Measurements from ENCODE around the gene RBM20. TPM values are rescaled to one million over a fixed set of nuclear protein-coding genes. Genes with fewer than 3 reads are reported as not detected.

The RBM20 gene
- total RNA-seq, 1 experiment from 2014 or later, result 0.17 TPM

DNA sequence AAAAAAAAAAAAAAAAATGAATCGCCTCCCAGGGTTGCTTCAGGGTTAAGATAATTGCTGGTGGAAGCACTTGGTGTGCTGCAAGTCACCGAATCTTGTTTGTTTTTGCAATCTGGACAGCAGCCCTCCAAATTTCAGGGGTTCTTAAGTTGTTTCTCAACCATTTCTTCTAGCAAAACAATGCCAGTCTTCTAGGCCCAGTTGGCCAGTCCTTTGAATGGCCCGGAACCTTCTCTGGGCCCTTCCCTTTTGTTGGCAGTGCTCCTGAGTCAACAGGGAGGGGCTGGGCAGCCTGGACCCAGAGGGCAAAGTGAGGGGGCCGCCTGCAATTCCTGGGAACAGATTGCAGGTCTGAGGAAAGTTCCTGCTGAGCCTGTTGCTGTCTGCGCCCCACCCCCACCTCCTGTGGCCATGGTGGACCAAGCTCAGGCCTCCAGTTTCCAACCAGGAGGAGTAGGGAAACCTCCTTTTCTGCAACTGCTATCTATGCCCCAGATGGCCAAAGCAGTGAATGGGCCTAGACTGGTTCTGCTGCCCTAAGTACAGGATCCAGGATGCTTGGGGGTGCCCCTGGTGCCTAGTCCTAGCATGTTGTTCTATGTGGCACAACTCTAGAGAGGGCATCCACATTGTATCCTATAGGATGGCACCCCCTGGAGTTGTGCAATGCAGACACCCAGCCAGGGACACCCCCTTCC is 196.2 kb downstream of the RBM20 start:
- no peak overlapping the region for H3K56ac ChIP-seq (ENCODE audit: insufficient read length, low read depth, low read length)
- peaks cover 14 to 19% of the 10 kb centered on the region in 2 experiments for H3K4me1 Mint-ChIP-seq

More for the DNA sequence above, 196.2 kb downstream of the RBM20 start:
- Histone ChIP-seq H3K27ac (ENCODE audit: insufficient read length, low read depth, low read length) (no peak overlapping the region), H3K18ac (ENCODE audit: insufficient read length, low read depth, low read length) (no peak overlapping the region), H3K23me2 (ENCODE audit: insufficient read length, low read depth, low read length, poor library complexity, severe bottlenecking) (no peaks in the 10 kb centered on the region), H2BK120ac (ENCODE audit: low read depth, low read length, poor library complexity, severe bottlenecking) (no peak overlapping the region), H3K9ac (ENCODE audit: extremely low read depth, insufficient read length, low read length) (no peak overlapping the region), H3K4me1 (ENCODE audit: insufficient read depth, low read length) (no peaks in the 10 kb centered on the region), H3K14ac (ENCODE audit: insufficient read depth, low read length) (no peak overlapping the region; the same call in 1 of the 2 replicates), H3K27me3 (ENCODE audit: insufficient read depth, low read length) (no peaks in the 10 kb centered on the region), H2AK5ac (ENCODE audit: insufficient read length, low read length) (no peak overlapping the region), H2BK20ac (ENCODE audit: low read depth, low read length, poor library complexity, severe bottlenecking) (no peak overlapping the region), H3K4me2 (ENCODE audit: insufficient read depth, insufficient read length, low read length) (no peak overlapping the region), H4K5ac (ENCODE audit: insufficient read length, low read depth, low read length) (no peak overlapping the region), H2BK15ac (ENCODE audit: low read depth, low read length) (no peak overlapping the region), H4K8ac (replicated peaks; ENCODE audit: insufficient read length, low read depth, low read length) (no peak overlapping the region), H3K23ac (ENCODE audit: insufficient read length, low read depth, low read length) (no peak overlapping the region), H4K20me1 (ENCODE audit: control insufficient read depth, insufficient read depth, insufficient read length) (no peaks in the 10 kb centered on the region), H3K79me2 (ENCODE audit: insufficient read depth, low read length) (no peaks in the 10 kb centered on the region), H3K9me3 (ENCODE audit: control insufficient read depth, low read depth, low read length) (no peaks in the 10 kb centered on the region), H3T11ph (ENCODE audit: low read length) (no peak overlapping the region), H2BK5ac (ENCODE audit: insufficient read length, low read length) (no peak overlapping the region), H2BK12ac (ENCODE audit: insufficient read length, low read depth, low read length) (no peak overlapping the region), H2AFZ (ENCODE audit: low read length) (no peak overlapping the region), H3K79me1 (ENCODE audit: insufficient read depth, low read depth, low read length, poor library complexity, severe bottlenecking) (no peaks in the 10 kb centered on the region), H4K91ac (ENCODE audit: insufficient read length, low read depth, low read length) (no peak overlapping the region), H3K4ac (ENCODE audit: low read depth, low read length) (no peak overlapping the region)
- WGBS (ENCODE audit: extremely low coverage, insufficient read length, low lambda C conversion rate), result no CpG with 5 or more reads among the region's 5 CpGs
- Mint-ChIP-seq H3K36me3 (ENCODE audit: insufficient read depth in 1 of 3, low read depth in 3 of 3) (no peaks in the 10 kb centered on the region; a peak in 1 of 7 replicates), H3K9me3 (0 out of 5 replicates have a peak, but pooled peaks cover 0 to 2% of the 10 kb centered on the region in 2 experiments), H3K4me3 (no peak overlapping the region), H3K27me3 (ENCODE audit: low read depth) (no peaks in the 10 kb centered on the region), H3K27ac (no peak overlapping the region)
- DNase-seq, result no peak
- TF ChIP-seq, protein P1, sequence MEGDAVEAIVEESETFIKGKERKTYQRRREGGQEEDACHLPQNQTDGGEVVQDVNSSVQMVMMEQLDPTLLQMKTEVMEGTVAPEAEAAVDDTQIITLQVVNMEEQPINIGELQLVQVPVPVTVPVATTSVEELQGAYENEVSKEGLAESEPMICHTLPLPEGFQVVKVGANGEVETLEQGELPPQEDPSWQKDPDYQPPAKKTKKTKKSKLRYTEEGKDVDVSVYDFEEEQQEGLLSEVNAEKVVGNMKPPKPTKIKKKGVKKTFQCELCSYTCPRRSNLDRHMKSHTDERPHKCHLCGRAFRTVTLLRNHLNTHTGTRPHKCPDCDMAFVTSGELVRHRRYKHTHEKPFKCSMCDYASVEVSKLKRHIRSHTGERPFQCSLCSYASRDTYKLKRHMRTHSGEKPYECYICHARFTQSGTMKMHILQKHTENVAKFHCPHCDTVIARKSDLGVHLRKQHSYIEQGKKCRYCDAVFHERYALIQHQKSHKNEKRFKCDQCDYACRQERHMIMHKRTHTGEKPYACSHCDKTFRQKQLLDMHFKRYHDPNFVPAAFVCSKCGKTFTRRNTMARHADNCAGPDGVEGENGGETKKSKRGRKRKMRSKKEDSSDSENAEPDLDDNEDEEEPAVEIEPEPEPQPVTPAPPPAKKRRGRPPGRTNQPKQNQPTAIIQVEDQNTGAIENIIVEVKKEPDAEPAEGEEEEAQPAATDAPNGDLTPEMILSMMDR (conservative IDR thresholded peaks at IDR 0.05), result no peak
